Mesenchymal stem cell (in vitro differentiated cells and primary cell): ENCODE measurements around the gene FLT4.

ENCODE experiments used
- DNase-seq: peaks from one replicate; pipeline ENCODE4 v3.0.0-alpha.2; 2013
- H2AFZ ChIP-seq: one replicate; pipeline ENCODE4 v1.6.1; 2013; ENCODE audit warnings: low read depth, mild to moderate bottlenecking, control low read depth, inconsistent platforms, low read length, moderate library complexity
- H2AK5ac ChIP-seq: 2 replicates; pipeline ENCODE4 v1.6.1; 2013; ENCODE audit warnings: low read length, moderate library complexity, mild to moderate bottlenecking, inconsistent platforms; ENCODE audit not compliant: severe bottlenecking
- H2BK120ac ChIP-seq: one replicate; pipeline ENCODE4 v1.6.1; 2013; ENCODE audit warnings: low read depth, mild to moderate bottlenecking, inconsistent platforms, low read length, moderate library complexity
- H2BK12ac ChIP-seq, 2 experiments: one replicate each; pipeline ENCODE4 v1.6.1; 2013; ENCODE audit warnings: inconsistent platforms in 2 of 2, low read length in 2 of 2, mild to moderate bottlenecking in 2 of 2, moderate library complexity in 2 of 2, control low read depth in 1 of 2
- H2BK15ac ChIP-seq: one replicate; pipeline ENCODE4 v1.6.1; 2013; ENCODE audit warnings: mild to moderate bottlenecking, low read depth, inconsistent platforms; ENCODE audit not compliant: poor library complexity, severe bottlenecking
- H2BK5ac ChIP-seq: 2 replicates; pipeline ENCODE4 v1.6.1; 2013; ENCODE audit warnings: low read depth, mild to moderate bottlenecking, low read length, control low read depth, inconsistent platforms; ENCODE audit not compliant: poor library complexity, severe bottlenecking
- H3K14ac ChIP-seq, 2 experiments: one replicate each; pipeline ENCODE4 v1.6.1; 2013; ENCODE audit warnings: inconsistent platforms in 2 of 2, low read length in 2 of 2, control low read depth in 1 of 2, mild to moderate bottlenecking in 1 of 2, moderate library complexity in 1 of 2
- H3K18ac ChIP-seq, 2 experiments: one replicate each; pipeline ENCODE4 v1.6.1; 2013; ENCODE audit warnings: inconsistent platforms in 2 of 2, low read length in 2 of 2, control low read depth in 1 of 2, low read depth in 1 of 2, mild to moderate bottlenecking in 1 of 2
- H3K23ac ChIP-seq, 2 experiments: one replicate each; pipeline ENCODE4 v1.6.1; 2013; ENCODE audit warnings: inconsistent platforms in 2 of 2, low read length in 2 of 2, mild to moderate bottlenecking in 2 of 2, moderate library complexity in 2 of 2, control low read depth in 1 of 2
- H3K27ac ChIP-seq: 2 replicates; pipeline ENCODE4 v1.5.1; 2013; ENCODE audit warnings: mild to moderate bottlenecking, moderate library complexity, low read length, control low read depth, inconsistent platforms; ENCODE audit not compliant: poor library complexity, severe bottlenecking
- H3K27me3 ChIP-seq, 2 experiments: 2 replicates each; pipeline versions ENCODE4 v1.6.1 to v1.7.0; 2013; ENCODE audit warnings: low read length in 2 of 2, mild to moderate bottlenecking in 2 of 2, moderate library complexity in 2 of 2, control low read depth in 1 of 2, inconsistent platforms in 1 of 2; ENCODE audit not compliant: control insufficient read depth in 1 of 2, insufficient read depth in 1 of 2
- H3K36me3 ChIP-seq, 2 experiments: 2 replicates each; pipeline versions ENCODE4 v1.6.1 to v1.7.0; 2013; ENCODE audit warnings: low read length in 2 of 2, control low read depth in 1 of 2, inconsistent platforms in 1 of 2, low read depth in 1 of 2, mild to moderate bottlenecking in 1 of 2; ENCODE audit not compliant: insufficient read depth in 2 of 2, control insufficient read depth in 1 of 2
- H3K4ac ChIP-seq, 2 experiments: one replicate each; pipeline ENCODE4 v1.6.1; 2013; ENCODE audit warnings: inconsistent platforms in 2 of 2, low read length in 2 of 2, mild to moderate bottlenecking in 2 of 2, moderate library complexity in 2 of 2, control low read depth in 1 of 2, low read depth in 1 of 2
- H3K4me1 ChIP-seq: 2 replicates; pipeline ENCODE4 v1.6.1; 2013; ENCODE audit warnings: low read depth, low read length, control low read depth; ENCODE audit not compliant: control insufficient read depth, insufficient read depth
- H3K4me2 ChIP-seq: 2 replicates; pipeline ENCODE4 v1.6.1; 2013; ENCODE audit warnings: low read length, mild to moderate bottlenecking, inconsistent platforms; ENCODE audit not compliant: poor library complexity, severe bottlenecking
- H3K4me3 ChIP-seq, 2 experiments: 2 replicates each; pipeline versions ENCODE4 v1.5.1 to v1.7.0; 2013; ENCODE audit warnings: low read length in 2 of 2, mild to moderate bottlenecking in 2 of 2, control low read depth in 1 of 2, low read depth in 1 of 2; ENCODE audit not compliant: insufficient read depth in 1 of 2
- H3K79me1 ChIP-seq: replicated peaks from 2 replicates; pipeline ENCODE4 v1.6.1; 2013; ENCODE audit warnings: mild to moderate bottlenecking, control low read depth, low read length, inconsistent platforms; ENCODE audit not compliant: poor library complexity, severe bottlenecking
- H3K9ac ChIP-seq: 2 replicates; pipeline ENCODE4 v1.7.0; 2013; ENCODE audit warnings: mild to moderate bottlenecking, low read length, moderate library complexity
- H3K9me3 ChIP-seq: 2 replicates; pipeline ENCODE4 v1.7.0; 2013; ENCODE audit warnings: mild to moderate bottlenecking, low read length; ENCODE audit not compliant: control insufficient read depth
- H4K8ac ChIP-seq: one replicate; pipeline ENCODE4 v1.6.1; 2013; ENCODE audit warnings: inconsistent platforms, mild to moderate bottlenecking, low read length, moderate library complexity
- H4K91ac ChIP-seq: one replicate; pipeline ENCODE4 v1.6.1; 2013; ENCODE audit warnings: mild to moderate bottlenecking, low read length, inconsistent platforms
- WGBS: methylation state at CpG from one replicate; pipeline ENCODE4 v1.1.7; 2013; ENCODE audit warnings: mixed read lengths; 5-methylcytosine and 5-hydroxymethylcytosine counted together

The FLT4 gene

GRCh38 chr5:180652346-180652745 is 2.9 kb upstream of the FLT4 start:
- no peaks in the 10 kb centered on the region for H3K79me1 ChIP-seq
- no peak overlapping the region for H2AK5ac ChIP-seq
- H3K9ac ChIP-seq: no peak overlapping the region
- peaks cover 41 to 52% of the 10 kb centered on the region in 2 experiments for H3K27me3 ChIP-seq
- H3K4me2 ChIP-seq: no peak overlapping the region
- no peak overlapping the region for H2BK5ac ChIP-seq
- no peak overlapping the region for H2BK120ac ChIP-seq
- H3K4me3 ChIP-seq: no peak overlapping the region
- H2BK15ac ChIP-seq: no peak overlapping the region
- H3K27ac ChIP-seq: no peak overlapping the region
- no peaks in the 10 kb centered on the region for H3K36me3 ChIP-seq
- 96% methylated on average over 9 of the region's 11 CpGs for WGBS
- no peak overlapping the region for H3K14ac ChIP-seq
- H3K18ac ChIP-seq: no peak overlapping the region
- no peak overlapping the region for H4K8ac ChIP-seq
- H3K23ac ChIP-seq: no peak overlapping the region
- H2BK12ac ChIP-seq: no peak overlapping the region
- no peak overlapping the region for H3K4ac ChIP-seq
- no peaks in the 10 kb centered on the region for H3K9me3 ChIP-seq
- peaks cover 12% of the 10 kb centered on the region for H3K4me1 ChIP-seq
- no peak for DNase-seq
- no peak overlapping the region for H4K91ac ChIP-seq
- H2AFZ ChIP-seq: no peak overlapping the region

- no peaks in the 10 kb centered on the region for H3K36me3 ChIP-seq
- no peaks in the 10 kb centered on the region for H3K9me3 ChIP-seq
- peaks cover 73 to 83% of the 10 kb centered on the region in 2 experiments for H3K27me3 ChIP-seq
- no peak overlapping the region for H3K4ac ChIP-seq
- peak overlapping the region; percentile 76 for H3K4me2 ChIP-seq
- H3K4me1 ChIP-seq: peaks cover 12% of the 10 kb centered on the region
- H3K27ac ChIP-seq: no peak overlapping the region
- H4K91ac ChIP-seq: no peak overlapping the region
- DNase-seq: no peak
- H4K8ac ChIP-seq: no peak overlapping the region
- no peak overlapping the region for H3K14ac ChIP-seq
- H3K79me1 ChIP-seq: no peaks in the 10 kb centered on the region
- H2BK15ac ChIP-seq: no peak overlapping the region
- peak overlapping the region in 1 of 2 experiments; percentile 44 for H3K4me3 ChIP-seq
- 2% methylated on average over 52 of the region's 80 CpGs for WGBS
- no peak overlapping the region for H2AK5ac ChIP-seq
- no peak overlapping the region for H2BK12ac ChIP-seq
- H3K23ac ChIP-seq: no peak overlapping the region
- H3K9ac ChIP-seq: no peak overlapping the region
- H2BK5ac ChIP-seq: no peak overlapping the region
- no peak overlapping the region for H2AFZ ChIP-seq
- H3K18ac ChIP-seq: no peak overlapping the region
- no peak overlapping the region for H2BK120ac ChIP-seq
Measured at GRCh38 chr5:180648658-180649296, 623 bp downstream of the FLT4 start.

GRCh38 chr5:180647941-180648500 is 1.4 kb downstream of the FLT4 start:
- Histone ChIP-seq H2BK12ac (no peak overlapping the region), H3K4ac (no peak overlapping the region), H3K18ac (no peak overlapping the region), H4K8ac (no peak overlapping the region), H2BK15ac (no peak overlapping the region), H3K14ac (no peak overlapping the region), H3K9ac (no peak overlapping the region), H4K91ac (no peak overlapping the region), H3K4me2 (no peak overlapping the region), H2AK5ac (no peak overlapping the region), H2AFZ (no peak overlapping the region), H3K36me3 (no peaks in the 10 kb centered on the region), H3K27ac (no peak overlapping the region), H3K27me3 (peaks cover 78 to 89% of the 10 kb centered on the region in 2 experiments), H2BK120ac (no peak overlapping the region), H2BK5ac (no peak overlapping the region), H3K79me1 (no peaks in the 10 kb centered on the region), H3K4me1 (peaks cover 12% of the 10 kb centered on the region), H3K23ac (no peak overlapping the region), H3K4me3 (no peak overlapping the region), H3K9me3 (no peaks in the 10 kb centered on the region)
- 70% methylated on average over 8 of the region's 8 CpGs for WGBS
- DNase-seq: no peak

GRCh38 chr5:180647465-180647864 is 1.9 kb downstream of the FLT4 start:
- DNase-seq: no peak
- Histone ChIP-seq H3K14ac (no peak overlapping the region), H3K4me1 (peaks cover 12% of the 10 kb centered on the region), H3K23ac (no peak overlapping the region), H3K79me1 (no peaks in the 10 kb centered on the region), H2BK120ac (no peak overlapping the region), H3K18ac (no peak overlapping the region), H3K9me3 (no peaks in the 10 kb centered on the region), H3K36me3 (no peaks in the 10 kb centered on the region), H2AFZ (no peak overlapping the region), H2BK15ac (no peak overlapping the region), H4K91ac (no peak overlapping the region), H3K4me3 (no peak overlapping the region), H3K27me3 (peaks cover 80 to 88% of the 10 kb centered on the region in 2 experiments), H3K4ac (no peak overlapping the region), H2BK5ac (no peak overlapping the region), H4K8ac (no peak overlapping the region), H3K9ac (no peak overlapping the region), H3K27ac (no peak overlapping the region), H3K4me2 (no peak overlapping the region), H2AK5ac (no peak overlapping the region), H2BK12ac (no peak overlapping the region)
- WGBS: 92% methylated on average over 8 of the region's 8 CpGs
